HCT116 (cell line): Measurements from ENCODE around the gene CFAP74. TPM values are rescaled to one million over a fixed set of nuclear protein-coding genes. Genes with fewer than 3 reads are reported as not detected.
A peak's percentile ranks its signal among the peaks of the same experiment; 100 is the strongest.

Experiments used
- ATAC-seq: fragments of 200-7000 bp; cut with Tn5 transposase; 2 replicates; pipeline ENCODE4 v1.9.1; 2020; ENCODE audit warnings: mild to moderate bottlenecking, moderate library complexity
- BruUV-seq: library from RNA; stranded (reverse); fragments of 400-500 nt; replicated peaks from 2 replicates; lab custom pipeline; 2021; lab: Mats Ljungman, UMichigan
- CTCF ChIA-PET: fragments of 300-600 bp; sonication (Branson Sonifier 250); formaldehyde crosslinking; loops from one replicate; lab custom pipeline; 2021; ENCODE audit warnings: antibody characterized with exemption; lab: Charles Lee
- POLR2A ChIA-PET: fragments of 300-600, 350-600 bp; sonication (Branson Sonifier 250); formaldehyde crosslinking; loops from one replicate; lab custom pipeline; 2021; ENCODE audit warnings: antibody characterized with exemption; lab: Charles Lee
- RAD21 ChIA-PET, 2 experiments: fragments of 300-600 bp; sonication (Branson Sonifier 250); formaldehyde crosslinking; loops; one replicate each; lab custom pipeline; 2023; ENCODE audit warnings: low total read pairs in 2 of 2; ENCODE audit not compliant: uncharacterized antibody in 2 of 2, unreplicated experiment in 2 of 2, low non-redundant PET in 1 of 2; lab: Charles Lee
- DNase-seq: peaks from one replicate; pipeline ENCODE4 v3.0.0-alpha.2; 2010; ENCODE audit warnings: low read depth, low spot score
- H2AFZ ChIP-seq: fragments of 200-600 bp; shearing (Covaris generic), sonication (generic); 2 replicates; pipeline ENCODE4 v1.6.1; 2017; ENCODE audit warnings: low read depth, mixed run types, mixed read lengths, antibody characterized with exemption, low read length; ENCODE audit not compliant: poor library complexity, severe bottlenecking
- H3K27ac ChIP-seq: 2 replicates; pipeline ENCODE4 v1.5.1; 2012; ENCODE audit warnings: low read depth, low read length
- H3K27me3 ChIP-seq: fragments of 200-600 bp; sonication (generic); 2 replicates; pipeline ENCODE4 v1.6.1; 2016; ENCODE audit warnings: mixed run types, low read length, mixed read lengths; ENCODE audit not compliant: insufficient read depth
- H3K36me3 ChIP-seq, 2 experiments: fragments of 200-500 bp in 1 of 2; fragments of 200-600 bp in 1 of 2; sonication (Bioruptor generic) in 1 of 2; sonication (generic) in 1 of 2; 2 replicates each; pipeline versions ENCODE4 v1.5.1 to v1.6.1; 2014 to 2016; ENCODE audit warnings: low read length in 2 of 2, inconsistent platforms in 1 of 2, mixed read lengths in 1 of 2, mixed run types in 1 of 2; ENCODE audit not compliant: insufficient read depth in 2 of 2, control insufficient read depth in 1 of 2
- H3K4me1 ChIP-seq, 2 experiments: fragments of 200-600 bp in 1 of 2; sonication (generic) in 1 of 2; 2 replicates each; pipeline versions ENCODE4 v1.5.1 to v1.6.1; 2012 to 2017; ENCODE audit warnings: low read length in 2 of 2, inconsistent platforms in 1 of 2, mild to moderate bottlenecking in 1 of 2, mixed read lengths in 1 of 2, mixed run types in 1 of 2, moderate library complexity in 1 of 2; ENCODE audit not compliant: insufficient read depth in 2 of 2, control insufficient read depth in 1 of 2
- H3K4me2 ChIP-seq: fragments of 200-600 bp; sonication (generic); 2 replicates; pipeline ENCODE4 v1.6.1; 2017; ENCODE audit warnings: mixed run types, low read length, mixed read lengths
- H3K4me3 ChIP-seq, 2 experiments: fragments of 200-600 bp in 1 of 2; sonication (generic) in 1 of 2; replicated peaks in 1 of 2; 2 replicates each; pipeline ENCODE4 v1.5.1; 2011 to 2016; ENCODE audit warnings: low read length in 2 of 2, control low read depth in 1 of 2, low read depth in 1 of 2, mild to moderate bottlenecking in 1 of 2, mixed read lengths in 1 of 2, mixed run types in 1 of 2
- H3K79me2 ChIP-seq: fragments of 200-600 bp; sonication (generic); 2 replicates; pipeline ENCODE4 v1.6.1; 2017; ENCODE audit warnings: mild to moderate bottlenecking, mixed run types, low read length, moderate library complexity, mixed read lengths; ENCODE audit not compliant: insufficient read depth
- H3K9ac ChIP-seq: fragments of 200-600 bp; sonication (generic); 2 replicates; pipeline ENCODE4 v1.6.1; 2016; ENCODE audit warnings: low read length, mixed read lengths
- H3K9me2 ChIP-seq: fragments of 200-600 bp; sonication (generic), shearing (Covaris generic); 2 replicates; pipeline ENCODE4 v1.6.1; 2017; ENCODE audit warnings: mixed run types, mild to moderate bottlenecking, moderate library complexity; ENCODE audit not compliant: insufficient read depth
- H3K9me3 ChIP-seq, 2 experiments: fragments of 200-500 bp in 1 of 2; fragments of 200-600 bp in 1 of 2; sonication (Bioruptor generic) in 1 of 2; sonication (generic) in 1 of 2; 2 replicates each; pipeline ENCODE4 v1.6.1; 2014 to 2017; ENCODE audit warnings: low read length in 2 of 2, mixed read lengths in 2 of 2, inconsistent platforms in 1 of 2, low read depth in 1 of 2, mild to moderate bottlenecking in 1 of 2, mixed run types in 1 of 2, moderate library complexity in 1 of 2; ENCODE audit not compliant: control insufficient read depth in 1 of 2, insufficient read depth in 1 of 2
- H4K20me1 ChIP-seq: fragments of 200-600 bp; sonication (generic), shearing (Covaris generic); 2 replicates; pipeline ENCODE4 v1.6.1; 2017; ENCODE audit warnings: mixed run types, mild to moderate bottlenecking, moderate library complexity; ENCODE audit not compliant: insufficient read depth
- CBX3 ChIP-seq: IDR thresholded peaks from 2 replicates; pipeline ENCODE4 v1.6.1; 2012; ENCODE audit warnings: low read depth
- CEBPB ChIP-seq: IDR thresholded peaks from 2 replicates; pipeline ENCODE4 v1.6.1; 2012; ENCODE audit warnings: low read depth
- EGR1 ChIP-seq: IDR thresholded peaks from 2 replicates; pipeline ENCODE4 v1.6.1; 2012; ENCODE audit warnings: low read depth
- ELF1 ChIP-seq: IDR thresholded peaks from 2 replicates; pipeline ENCODE4 v1.6.1; 2012; ENCODE audit warnings: low read depth, borderline replicate concordance
- FOSL1 ChIP-seq: IDR thresholded peaks from 2 replicates; pipeline ENCODE4 v1.6.1; 2012; ENCODE audit warnings: low read depth
- POLR2A ChIP-seq: IDR thresholded peaks from 2 replicates; pipeline ENCODE4 v1.7.0; 2011; ENCODE audit warnings: borderline replicate concordance; ENCODE audit not compliant: insufficient read depth, insufficient read length; ENCODE audit errors: extremely low read depth
- SRF ChIP-seq: IDR thresholded peaks from 2 replicates; pipeline ENCODE4 v1.6.1; 2012; ENCODE audit warnings: low read depth
- TCF7L2 ChIP-seq: IDR thresholded peaks from 2 replicates; pipeline ENCODE4 v1.7.0; 2011; ENCODE audit warnings: borderline replicate concordance, inconsistent platforms; ENCODE audit not compliant: insufficient read depth, insufficient read length; ENCODE audit errors: extremely low read depth
- ZFX ChIP-seq: fragments of 450-650 bp; IDR thresholded peaks from 2 replicates; pipeline ENCODE4 v1.6.1; 2017
- intact Hi-C: fragments of 100-400 bp; cut with micrococcal nuclease; formaldehyde crosslinking; loops from 2 replicates; pipeline ENCODE4 v1.10.0; 2022
- total RNA-seq: library from RNA; stranded (reverse); gene quantifications from one replicate; pipeline ENCODE4 v1.2.1, GENCODE V29; 2021; ENCODE audit not compliant: unreplicated experiment
- TF ChIP-seq, protein P1 (sequence below): IDR thresholded peaks from 2 replicates; pipeline ENCODE4 v1.6.1; 2012
- TF ChIP-seq, protein P2 (sequence below), 3 experiments: fragments of 200-600 bp in 1 of 3; sonication (generic) in 1 of 3; IDR thresholded peaks in 2 of 3; conservative IDR thresholded peaks in 1 of 3; 2 replicates each; pipeline ENCODE4 v1.5.1; 2012 to 2017; ENCODE audit warnings: low read depth in 2 of 3, low read length in 2 of 3, antibody characterized with exemption in 1 of 3, borderline replicate concordance in 1 of 3, control low read depth in 1 of 3, mild to moderate bottlenecking in 1 of 3, mixed read lengths in 1 of 3, mixed run types in 1 of 3, moderate library complexity in 1 of 3; ENCODE audit not compliant: insufficient read depth in 1 of 3

Gene CFAP74
- total RNA-seq, 1 experiment from 2014 or later, result 4.9 TPM

DNA sequence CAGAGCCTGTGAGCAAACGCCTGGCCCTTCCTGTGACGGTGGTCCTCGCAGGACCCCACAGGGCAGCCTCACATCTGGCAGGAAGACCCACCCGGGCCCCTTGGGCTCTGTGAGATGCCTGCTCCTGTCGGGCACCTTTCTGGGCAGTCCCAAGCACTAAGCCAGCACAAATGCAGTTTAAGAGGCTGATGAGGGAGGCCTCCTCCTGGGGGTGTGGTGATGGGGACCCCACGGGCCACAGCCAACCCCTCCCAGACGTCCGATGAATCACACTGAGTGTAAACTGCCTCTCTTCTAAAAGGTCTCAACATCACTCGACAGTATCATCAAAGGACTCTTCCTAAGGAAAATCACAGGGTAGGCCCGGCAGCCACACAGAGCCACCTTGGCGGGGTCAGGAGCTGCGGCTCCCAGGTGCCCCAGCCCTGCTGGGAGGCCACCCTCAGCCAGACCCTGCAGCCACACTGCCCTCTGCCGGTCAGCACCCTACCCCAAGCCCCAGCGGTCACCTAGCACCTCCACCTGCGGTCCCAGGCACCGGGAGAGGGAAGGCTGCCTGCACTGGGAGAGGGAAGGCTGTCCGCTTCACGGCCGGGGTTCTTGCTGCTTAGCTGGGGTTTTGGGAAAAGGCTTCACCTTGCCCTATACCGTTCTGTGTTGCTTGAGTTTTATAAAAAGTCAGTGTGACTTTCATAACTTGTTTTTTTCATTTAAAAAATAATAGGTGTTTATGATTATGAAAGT lies 42.8 kb upstream of the CFAP74 start:
- Histone ChIP-seq H3K9ac (no peak overlapping the region), H3K27ac (no peak overlapping the region), H4K20me1 (no peaks in the 10 kb centered on the region), H3K36me3 (no peaks in the 10 kb centered on the region), H2AFZ (no peak overlapping the region), H3K9me2 (no peaks in the 10 kb centered on the region), H3K27me3 (no peaks in the 10 kb centered on the region), H3K9me3 (no peaks in the 10 kb centered on the region), H3K79me2 (peaks cover 7% of the 10 kb centered on the region; the same call in 1 of the 2 replicates), H3K4me1 (peaks cover 18 to 44% of the 10 kb centered on the region in 2 experiments), H3K4me2 (no peak overlapping the region), H3K4me3 (no peak overlapping the region)
- BruUV-seq, result no TSS peak
- peak; percentile 57 for DNase-seq
- peak; percentile 57 for ATAC-seq
- TF ChIP-seq SRF (no peak), ZFX (0 out of 2 replicates have a peak, but pooled peaks have one; percentile 13), POLR2A (no peak), EGR1 (no peak), CBX3 (no peak), CEBPB (no peak), ELF1 (no peak), TCF7L2 (peak; percentile 32), FOSL1 (no peak)
- TF ChIP-seq, protein P1, sequence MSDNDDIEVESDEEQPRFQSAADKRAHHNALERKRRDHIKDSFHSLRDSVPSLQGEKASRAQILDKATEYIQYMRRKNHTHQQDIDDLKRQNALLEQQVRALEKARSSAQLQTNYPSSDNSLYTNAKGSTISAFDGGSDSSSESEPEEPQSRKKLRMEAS, result no peak
- TF ChIP-seq, protein P2, sequence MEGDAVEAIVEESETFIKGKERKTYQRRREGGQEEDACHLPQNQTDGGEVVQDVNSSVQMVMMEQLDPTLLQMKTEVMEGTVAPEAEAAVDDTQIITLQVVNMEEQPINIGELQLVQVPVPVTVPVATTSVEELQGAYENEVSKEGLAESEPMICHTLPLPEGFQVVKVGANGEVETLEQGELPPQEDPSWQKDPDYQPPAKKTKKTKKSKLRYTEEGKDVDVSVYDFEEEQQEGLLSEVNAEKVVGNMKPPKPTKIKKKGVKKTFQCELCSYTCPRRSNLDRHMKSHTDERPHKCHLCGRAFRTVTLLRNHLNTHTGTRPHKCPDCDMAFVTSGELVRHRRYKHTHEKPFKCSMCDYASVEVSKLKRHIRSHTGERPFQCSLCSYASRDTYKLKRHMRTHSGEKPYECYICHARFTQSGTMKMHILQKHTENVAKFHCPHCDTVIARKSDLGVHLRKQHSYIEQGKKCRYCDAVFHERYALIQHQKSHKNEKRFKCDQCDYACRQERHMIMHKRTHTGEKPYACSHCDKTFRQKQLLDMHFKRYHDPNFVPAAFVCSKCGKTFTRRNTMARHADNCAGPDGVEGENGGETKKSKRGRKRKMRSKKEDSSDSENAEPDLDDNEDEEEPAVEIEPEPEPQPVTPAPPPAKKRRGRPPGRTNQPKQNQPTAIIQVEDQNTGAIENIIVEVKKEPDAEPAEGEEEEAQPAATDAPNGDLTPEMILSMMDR (IDR thresholded peaks at IDR 0.05 in 2 of 3, conservative IDR thresholded peaks at IDR 0.05 in 1 of 3; ENCODE audit: borderline replicate concordance in 1 of 3, insufficient read depth in 1 of 3, low read depth in 2 of 3, low read length in 2 of 3), result peak in 2 of 3 experiments; percentile 91 to 95; a peak in 4 of 6 replicates
- RAD21 ChIA-PET, result interaction anchor here (0.7 to 2.6 kb wide), 4 partner anchors 86 to 102 kb away, joined by 3 to 11 read pairs (median 3); no protein-coding TSS in a partner anchor
- POLR2A ChIA-PET, result interaction anchor here (1.2 to 1.5 kb wide), 3 partner anchors 86 to 138 kb away, joined by 3 to 4 read pairs (median 3); no protein-coding TSS in a partner anchor
- intact Hi-C loops, result loop anchor here (1.0 to 5.0 kb wide), 3 partner anchors 86 to 139 kb away; no protein-coding TSS in a partner anchor
- CTCF ChIA-PET, result interaction anchor here (0.7 to 4.1 kb wide), 14 partner anchors 10 to 140 kb away, joined by 3 to 70 read pairs (median 3); partner anchors contain the start of gene TMEM52
